NB4 (cell line): Measurements from ENCODE around the gene SLC36A2.

Experiments
- DNase-seq: peaks from one replicate; pipeline ENCODE4 v3.0.0; 2010; ENCODE audit warnings: low read depth
- H3K4me3 ChIP-seq: one replicate; pipeline ENCODE4 v1.5.1; 2011; ENCODE audit warnings: mild to moderate bottlenecking, low read depth, low read length, moderate library complexity
- MYC ChIP-seq: IDR thresholded peaks from 2 replicates; pipeline ENCODE4 v1.6.1; 2011; ENCODE audit warnings: low read depth, low read length
- POLR2A ChIP-seq: IDR thresholded peaks from 2 replicates; pipeline ENCODE4 v1.6.1; 2011; ENCODE audit warnings: mild to moderate bottlenecking; ENCODE audit not compliant: insufficient read length; ENCODE audit errors: extremely low read depth
- TF ChIP-seq, protein P1 (sequence below): IDR thresholded peaks from one replicate; pipeline ENCODE4 v1.5.1; 2012; ENCODE audit warnings: low read depth, low read length
- TF ChIP-seq, protein P2 (sequence below): IDR thresholded peaks from 2 replicates; pipeline ENCODE4 v1.6.1; 2011; ENCODE audit warnings: low read depth, low read length

The SLC36A2 gene

GRCh38 chr5:151288180-151288579 lies 59.2 kb downstream of the SLC36A2 start:
- H3K4me3 ChIP-seq = no peak overlapping the region
- DNase-seq = peak; percentile 21
- TF ChIP-seq POLR2A (no peak), MYC (no peak)
- TF ChIP-seq, protein P1, sequence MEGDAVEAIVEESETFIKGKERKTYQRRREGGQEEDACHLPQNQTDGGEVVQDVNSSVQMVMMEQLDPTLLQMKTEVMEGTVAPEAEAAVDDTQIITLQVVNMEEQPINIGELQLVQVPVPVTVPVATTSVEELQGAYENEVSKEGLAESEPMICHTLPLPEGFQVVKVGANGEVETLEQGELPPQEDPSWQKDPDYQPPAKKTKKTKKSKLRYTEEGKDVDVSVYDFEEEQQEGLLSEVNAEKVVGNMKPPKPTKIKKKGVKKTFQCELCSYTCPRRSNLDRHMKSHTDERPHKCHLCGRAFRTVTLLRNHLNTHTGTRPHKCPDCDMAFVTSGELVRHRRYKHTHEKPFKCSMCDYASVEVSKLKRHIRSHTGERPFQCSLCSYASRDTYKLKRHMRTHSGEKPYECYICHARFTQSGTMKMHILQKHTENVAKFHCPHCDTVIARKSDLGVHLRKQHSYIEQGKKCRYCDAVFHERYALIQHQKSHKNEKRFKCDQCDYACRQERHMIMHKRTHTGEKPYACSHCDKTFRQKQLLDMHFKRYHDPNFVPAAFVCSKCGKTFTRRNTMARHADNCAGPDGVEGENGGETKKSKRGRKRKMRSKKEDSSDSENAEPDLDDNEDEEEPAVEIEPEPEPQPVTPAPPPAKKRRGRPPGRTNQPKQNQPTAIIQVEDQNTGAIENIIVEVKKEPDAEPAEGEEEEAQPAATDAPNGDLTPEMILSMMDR = no peak
- TF ChIP-seq, protein P2, sequence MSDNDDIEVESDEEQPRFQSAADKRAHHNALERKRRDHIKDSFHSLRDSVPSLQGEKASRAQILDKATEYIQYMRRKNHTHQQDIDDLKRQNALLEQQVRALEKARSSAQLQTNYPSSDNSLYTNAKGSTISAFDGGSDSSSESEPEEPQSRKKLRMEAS = no peak

- H3K4me3 ChIP-seq = no peak overlapping the region
- no peak for TF ChIP-seq POLR2A
- TF ChIP-seq MYC = no peak
- TF ChIP-seq, protein P2 = no peak
- TF ChIP-seq, protein P1 = no peak
- DNase-seq = no peak
Measured at GRCh38 chr5:151286246-151286645, 61.1 kb downstream of the SLC36A2 start.

GRCh38 chr5:151285683-151286082 lies 61.7 kb downstream of the SLC36A2 start:
- no peak for DNase-seq
- TF ChIP-seq, protein P1 = no peak
- TF ChIP-seq POLR2A = no peak
- no peak for TF ChIP-seq MYC
- TF ChIP-seq, protein P2 = no peak
- H3K4me3 ChIP-seq = no peak overlapping the region

DNA sequence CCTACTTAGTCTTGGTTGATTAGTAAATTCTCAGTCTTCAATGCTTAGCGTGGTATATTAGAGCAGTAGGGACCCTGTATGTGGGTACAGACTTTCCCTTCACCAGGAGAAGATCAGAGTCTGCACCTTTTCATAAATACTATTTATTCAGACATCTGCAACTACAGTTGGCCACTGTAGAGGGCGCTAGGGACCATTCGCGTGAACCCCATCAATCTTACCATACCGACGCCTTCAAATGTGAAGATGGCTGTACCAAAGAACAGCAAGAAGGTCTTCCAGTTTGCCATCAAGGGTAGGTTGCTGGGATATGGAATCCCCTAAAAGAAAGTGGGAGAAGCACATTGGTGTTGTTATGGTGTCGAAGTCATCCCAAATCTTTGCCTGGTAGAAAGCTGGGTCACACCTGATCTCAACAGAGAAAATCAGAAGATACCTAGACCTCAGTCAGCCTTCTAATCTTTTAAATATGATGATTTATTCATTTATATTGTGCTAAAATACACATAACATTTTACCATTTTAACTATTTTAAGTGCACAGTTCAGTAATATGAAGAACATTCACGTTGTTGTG lies 62.9 kb downstream of the SLC36A2 start:
- DNase-seq = peak; percentile 56
- H3K4me3 ChIP-seq = no peak overlapping the region
- TF ChIP-seq, protein P1 = peak; percentile 75
- TF ChIP-seq MYC (no peak), POLR2A (no peak)
- TF ChIP-seq, protein P2 = no peak

DNA sequence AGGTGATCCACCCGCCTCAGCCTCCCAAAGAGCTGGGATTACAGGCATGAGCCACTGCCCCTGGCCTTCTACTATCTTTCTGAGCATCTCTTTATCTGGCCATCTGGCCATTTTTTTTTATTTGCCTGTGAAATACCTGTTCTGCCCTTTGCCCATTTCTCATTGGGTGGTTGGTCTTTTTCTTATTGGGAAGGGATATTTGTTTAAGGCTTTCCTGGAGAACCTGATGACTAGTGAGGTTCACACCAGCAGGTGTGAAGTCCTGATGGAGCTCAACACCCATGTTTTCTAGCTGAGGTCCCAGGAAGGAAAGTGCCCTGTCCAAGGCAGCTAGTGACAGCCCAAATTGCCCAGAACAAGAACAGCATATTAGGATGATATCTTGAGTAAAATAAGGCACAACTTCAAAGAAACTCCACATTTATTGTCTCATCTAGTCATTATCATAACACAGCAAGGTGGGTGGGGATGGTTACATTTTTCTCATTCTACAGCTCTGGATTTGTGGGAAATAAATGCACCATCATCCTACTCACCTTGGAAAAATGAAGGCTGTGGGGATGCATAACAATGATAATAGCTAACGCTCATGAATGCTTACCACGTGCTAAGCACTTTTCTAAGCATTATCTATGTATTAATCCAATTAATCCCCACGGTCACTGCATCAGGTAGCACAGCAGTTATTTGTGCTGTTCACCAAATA lies 64.1 kb downstream of the SLC36A2 start:
- no peak for DNase-seq
- no peak overlapping the region for H3K4me3 ChIP-seq
- TF ChIP-seq, protein P2 = no peak
- TF ChIP-seq MYC (no peak), POLR2A (no peak)
- TF ChIP-seq, protein P1 = no peak
